Eye (tissue), 1 donor: ENCODE measurements around the gene SCGB1A1.

ENCODE experiments used
- DNase-seq: peaks from one replicate; pipeline ENCODE4 v3.0.0-alpha.2; 2015

Gene SCGB1A1

DNA sequence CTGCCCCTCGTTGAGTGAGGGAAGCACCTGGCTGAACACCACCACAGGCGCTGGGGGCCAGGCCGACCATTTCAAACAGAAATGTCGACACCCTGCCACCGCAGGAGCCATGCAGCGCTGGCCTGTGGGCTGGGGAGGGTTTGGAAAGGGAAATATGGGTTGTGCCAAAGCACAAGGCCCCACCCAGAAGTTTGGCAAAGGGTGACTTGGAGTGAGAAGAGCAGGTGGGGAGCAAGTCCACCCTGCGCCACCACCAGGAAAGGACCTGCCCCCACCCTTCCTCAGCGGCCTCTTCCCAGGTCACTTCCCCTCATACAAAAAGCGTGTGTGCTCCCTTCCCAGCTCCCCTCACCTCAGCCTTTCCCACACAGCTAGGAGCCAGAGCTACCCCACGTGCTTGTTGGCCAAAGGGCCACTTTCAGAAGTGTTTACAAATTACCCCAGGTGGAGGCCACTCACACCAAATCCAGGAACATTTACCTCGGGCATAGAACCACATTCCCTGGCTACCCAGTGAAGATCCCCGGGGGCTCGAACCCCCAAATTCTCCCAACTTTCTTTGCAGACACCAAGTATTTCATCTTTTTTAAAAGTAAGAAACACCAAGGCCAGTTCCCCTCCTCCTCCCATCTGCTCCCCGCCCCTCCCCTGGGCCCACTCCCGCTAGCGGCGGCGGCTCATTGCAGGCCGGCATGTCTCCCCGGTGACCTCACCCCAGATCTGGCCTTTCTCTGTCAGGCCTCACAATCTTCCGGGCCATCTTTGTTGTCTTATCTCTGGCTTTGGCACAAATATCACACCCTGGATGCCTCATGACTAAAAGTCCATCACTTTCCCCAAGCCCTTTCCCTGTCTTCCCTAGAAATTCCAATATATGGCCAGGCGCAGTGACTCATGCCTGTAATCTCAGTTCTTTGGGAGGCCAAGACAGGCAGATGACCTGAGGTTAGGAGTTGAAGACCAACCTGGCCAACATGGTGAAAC lies 20.5 kb upstream of the SCGB1A1 start:
- DNase-seq, result peak; percentile 28

DNA sequence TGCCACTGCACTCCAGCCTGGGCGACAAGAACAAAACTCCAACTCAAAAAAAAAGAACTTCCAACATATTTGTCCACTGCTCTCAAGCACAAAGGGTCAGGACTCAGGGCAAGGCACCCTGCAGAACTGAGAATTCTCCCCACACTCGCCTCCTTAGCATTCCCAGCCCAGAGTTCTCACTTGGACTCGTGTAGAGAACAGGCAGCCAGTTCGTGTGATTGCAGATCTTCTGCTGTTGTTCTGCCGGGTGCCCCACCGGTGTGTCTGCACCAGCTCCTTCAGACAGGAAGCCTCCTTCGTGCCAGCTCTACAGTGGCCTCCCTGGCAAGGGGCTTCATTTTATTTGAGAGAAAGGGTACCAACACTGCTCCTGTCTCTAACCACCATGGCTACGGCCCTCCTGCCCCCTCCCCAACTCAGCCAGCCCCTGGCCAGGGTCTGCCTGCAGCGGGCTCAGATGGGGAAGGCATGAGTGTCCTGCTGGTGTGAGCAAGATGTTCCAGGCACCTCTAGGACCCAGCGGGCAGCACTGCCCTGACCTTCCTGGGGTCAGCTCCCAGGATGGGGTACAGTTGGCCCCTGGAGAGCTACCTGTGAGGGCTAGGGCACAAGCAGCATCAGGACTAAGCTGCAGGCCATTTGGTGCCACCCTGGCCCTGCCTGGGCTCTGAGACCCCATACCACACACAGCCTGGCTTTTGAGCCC lies 19.5 kb upstream of the SCGB1A1 start:
- DNase-seq, result no peak

DNA sequence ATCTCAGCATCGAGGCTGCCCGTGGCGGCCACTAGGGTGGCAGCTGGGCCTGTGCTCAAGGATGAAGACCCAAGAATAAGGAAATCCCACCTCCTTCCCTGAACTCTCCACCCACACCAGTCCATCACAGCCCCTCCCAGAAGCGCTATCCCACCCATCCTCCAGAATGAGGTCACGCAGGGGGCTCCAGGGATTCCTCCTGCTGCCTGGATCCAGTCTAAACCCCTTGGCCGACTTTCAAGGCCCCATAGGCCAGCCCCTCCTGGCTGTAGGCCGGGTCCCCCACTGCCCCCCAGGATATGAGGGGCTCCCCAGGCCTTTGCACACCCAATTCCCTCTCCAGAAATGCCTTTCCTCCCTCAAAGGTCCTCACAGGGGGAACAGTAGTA lies 19.0 kb upstream of the SCGB1A1 start:
- peak; percentile 80 for DNase-seq

DNA sequence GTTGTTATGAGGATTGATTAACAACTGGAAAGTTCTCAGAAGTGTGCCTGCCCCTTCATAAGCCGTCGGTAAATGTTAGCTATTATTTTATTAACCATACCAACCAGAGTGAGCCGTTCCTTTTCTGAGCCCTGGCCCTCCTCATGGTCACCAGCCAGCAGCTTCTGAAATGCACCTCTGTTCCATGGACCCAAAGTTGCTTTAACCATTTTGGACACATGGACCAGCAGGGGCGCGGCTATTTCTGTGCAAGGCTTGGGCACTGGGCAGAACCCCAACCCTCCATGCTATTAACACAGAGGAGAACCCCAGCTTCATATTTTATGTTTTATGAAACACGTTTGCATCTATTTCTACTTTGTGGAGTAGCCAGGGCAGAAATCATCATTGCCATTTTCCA lies 18.6 kb upstream of the SCGB1A1 start:
- DNase-seq, result no peak

DNA sequence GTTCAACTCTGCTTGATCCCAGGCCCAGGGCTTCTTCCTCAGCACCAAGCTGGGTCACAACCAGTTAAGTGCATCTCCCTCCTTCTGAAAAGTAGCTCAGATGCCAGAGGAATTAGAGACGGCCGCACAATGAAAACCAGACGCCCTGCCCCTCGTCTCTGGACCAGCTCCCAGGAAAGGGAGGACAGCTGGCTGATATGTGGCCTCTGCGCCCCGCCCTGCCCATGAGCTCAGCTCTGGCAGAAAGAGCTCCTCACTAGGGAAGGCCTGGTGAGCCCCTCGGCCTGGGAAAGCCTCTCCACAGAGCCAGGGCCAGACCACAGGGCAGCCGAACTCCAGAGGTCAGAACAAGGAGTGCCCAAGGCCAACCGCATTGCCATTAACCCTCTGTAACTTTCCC lies 18.1 kb upstream of the SCGB1A1 start:
- peak; percentile 83 for DNase-seq

DNA sequence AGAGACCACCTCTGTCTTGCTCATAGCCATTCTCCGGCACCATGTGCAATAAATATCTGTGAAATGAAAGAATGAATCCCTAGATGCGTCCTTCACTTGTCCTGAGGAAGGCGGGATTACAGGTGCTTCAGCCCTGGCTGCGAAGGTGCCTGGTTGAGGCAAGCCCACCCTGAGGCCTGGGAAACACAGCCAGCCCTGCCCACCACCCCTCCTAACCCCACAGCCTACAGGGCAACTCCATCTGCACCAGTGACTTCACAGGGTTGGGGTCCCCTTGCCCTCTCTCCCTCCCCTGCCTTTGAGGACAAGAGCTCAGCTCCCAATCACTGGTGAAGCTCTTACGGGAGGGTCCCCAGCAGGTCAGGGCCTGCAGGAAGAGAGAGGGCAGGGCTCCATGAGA lies 17.5 kb upstream of the SCGB1A1 start:
- no peak for DNase-seq

DNA sequence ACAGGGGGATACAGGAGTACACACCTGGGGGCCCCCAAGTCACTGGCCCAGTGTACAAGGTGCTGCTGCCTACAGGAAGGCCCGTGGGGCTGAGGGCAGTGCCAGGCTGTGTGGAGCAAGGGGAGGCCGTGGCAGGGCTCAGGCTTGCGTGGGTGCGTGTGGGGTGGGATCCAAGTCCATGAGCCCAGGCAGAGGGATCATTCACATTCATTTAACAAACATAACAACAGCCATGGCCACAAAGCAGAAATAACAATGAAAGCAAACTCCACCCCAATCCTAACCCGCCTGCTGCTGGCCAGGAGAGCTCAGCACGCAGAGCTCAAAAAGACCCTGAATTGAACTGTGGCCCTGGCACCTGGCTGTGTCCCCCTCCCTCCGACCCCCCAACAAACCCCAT lies 17.0 kb upstream of the SCGB1A1 start:
- DNase-seq, result no peak

DNA sequence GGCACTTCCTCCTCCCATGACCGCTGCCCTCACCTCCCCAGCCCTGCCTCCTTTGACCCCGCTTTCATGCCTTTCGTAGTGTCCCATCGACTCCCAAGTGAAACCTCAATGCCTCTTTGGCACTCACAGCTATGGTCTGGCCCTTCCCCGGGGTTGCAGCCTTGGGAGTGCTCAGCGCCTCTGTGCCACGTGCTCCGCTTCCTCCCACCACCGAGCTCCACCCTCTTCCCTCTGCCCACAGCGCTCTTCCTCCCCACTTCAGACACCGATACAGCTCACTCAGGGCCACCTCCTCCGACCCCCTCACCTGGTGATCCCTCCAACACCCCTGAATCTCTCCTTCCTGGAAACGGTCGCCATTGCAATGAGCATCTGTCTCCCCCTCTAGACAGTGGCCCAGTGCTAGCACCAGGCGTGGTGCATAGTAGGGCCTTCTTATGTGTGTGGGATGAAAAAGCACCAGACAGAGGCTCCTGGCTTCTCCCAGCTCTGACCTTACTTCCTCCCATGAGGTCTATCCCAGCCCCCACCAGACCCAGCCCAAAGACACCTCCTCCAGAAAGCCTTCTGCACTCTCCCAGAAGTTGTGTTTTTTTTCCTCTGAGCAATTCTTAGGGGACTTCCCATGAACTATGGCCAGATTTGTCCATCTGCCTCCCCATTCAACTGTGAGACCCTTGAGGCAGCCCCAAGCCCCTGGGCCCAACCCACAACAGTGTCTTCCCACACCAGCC lies 16.4 kb upstream of the SCGB1A1 start:
- no peak for DNase-seq

DNA sequence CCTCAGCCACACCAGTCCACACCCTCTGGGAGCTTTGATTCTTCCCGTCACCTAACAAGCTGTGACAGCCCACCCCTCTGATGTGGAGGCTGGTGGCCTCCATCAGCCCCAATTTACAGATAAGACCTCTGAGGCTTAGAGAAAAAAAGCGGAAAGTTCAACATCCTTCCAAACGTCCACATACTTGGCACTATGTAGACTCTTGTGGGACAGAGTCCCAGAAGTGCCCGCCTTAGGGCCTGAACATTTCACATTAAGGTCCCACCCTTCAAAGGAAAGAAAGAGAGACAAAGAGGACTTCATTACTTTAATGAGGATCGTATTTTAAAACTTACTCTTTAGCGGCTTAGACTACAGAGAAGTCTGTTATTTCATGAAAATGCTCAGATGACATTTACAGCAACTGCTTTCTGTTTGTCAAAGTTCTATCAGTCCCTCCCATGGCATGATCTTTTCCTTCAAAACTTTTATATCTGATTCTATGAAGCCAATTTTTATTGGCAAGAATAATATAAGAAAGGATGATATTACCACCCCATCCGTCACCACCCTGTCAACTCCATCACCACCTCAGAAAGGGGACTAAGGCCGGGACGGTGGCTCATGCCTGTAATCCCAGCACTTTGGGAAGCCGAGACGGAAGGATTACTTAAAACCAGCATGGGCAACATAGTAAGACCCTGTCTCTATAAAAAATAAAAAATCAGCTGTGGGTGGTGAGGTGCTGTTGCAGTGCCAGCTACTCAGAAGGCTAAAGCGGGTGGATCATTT lies 15.7 kb upstream of the SCGB1A1 start:
- DNase-seq, result no peak

DNA sequence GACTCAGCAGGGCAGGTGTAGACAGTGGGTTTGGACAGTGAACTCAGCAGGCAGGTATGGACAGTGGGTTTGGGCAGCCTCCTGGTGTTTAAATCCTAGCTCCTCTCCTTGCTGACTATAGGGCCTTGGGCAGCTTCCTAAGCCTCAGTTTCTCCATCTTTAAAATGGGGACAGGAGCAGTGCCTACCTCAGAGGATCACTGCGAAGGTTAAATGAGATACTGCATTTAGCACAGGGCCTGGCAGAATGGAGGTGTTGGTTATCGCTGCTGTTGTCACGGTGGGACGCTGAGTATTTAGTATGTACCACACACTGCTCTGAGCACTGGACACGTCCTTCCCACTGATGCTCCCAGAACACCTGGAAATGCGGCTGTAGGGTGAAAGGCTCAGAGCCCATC lies 14.4 kb upstream of the SCGB1A1 start:
- no peak for DNase-seq

DNA sequence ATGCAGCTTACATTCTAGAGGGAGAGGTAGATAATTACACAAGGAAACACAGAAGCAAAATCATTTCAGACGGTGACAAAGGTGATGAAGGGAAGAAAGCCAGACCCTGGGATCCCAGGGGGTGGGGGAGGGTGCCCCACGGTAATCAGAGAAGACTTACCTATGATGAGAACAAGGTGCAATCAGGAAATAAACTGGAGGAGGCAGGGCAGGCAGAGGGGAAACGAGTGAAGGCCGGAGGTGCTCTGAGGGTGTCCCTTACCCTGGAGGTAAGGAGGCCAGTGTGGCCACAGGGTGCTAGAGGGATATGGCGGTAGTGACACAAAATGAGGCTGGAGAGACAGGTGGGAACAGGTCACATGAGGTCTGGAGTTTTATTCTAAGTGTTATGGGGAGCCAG lies 13.9 kb upstream of the SCGB1A1 start:
- no peak for DNase-seq

DNA sequence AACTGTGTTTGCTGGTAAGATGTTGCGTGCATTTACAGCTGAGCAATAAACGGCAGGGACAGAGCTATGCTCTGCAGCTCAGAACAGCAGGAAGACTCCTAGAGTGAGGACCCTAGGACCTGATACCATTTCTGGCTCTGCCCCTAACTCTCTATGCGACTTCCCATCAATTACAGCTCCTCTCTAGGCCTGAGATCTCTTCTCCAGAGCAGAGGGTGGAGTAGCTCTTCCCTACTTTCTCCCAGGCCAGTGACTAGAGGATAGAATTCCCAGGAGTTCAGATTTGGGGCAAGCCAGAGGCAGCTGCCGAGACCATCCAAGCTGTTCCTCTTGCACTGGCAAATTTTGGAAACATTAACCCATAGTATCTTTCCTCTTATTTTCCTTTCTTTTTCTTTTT lies 12.8 kb upstream of the SCGB1A1 start:
- no peak for DNase-seq

DNA sequence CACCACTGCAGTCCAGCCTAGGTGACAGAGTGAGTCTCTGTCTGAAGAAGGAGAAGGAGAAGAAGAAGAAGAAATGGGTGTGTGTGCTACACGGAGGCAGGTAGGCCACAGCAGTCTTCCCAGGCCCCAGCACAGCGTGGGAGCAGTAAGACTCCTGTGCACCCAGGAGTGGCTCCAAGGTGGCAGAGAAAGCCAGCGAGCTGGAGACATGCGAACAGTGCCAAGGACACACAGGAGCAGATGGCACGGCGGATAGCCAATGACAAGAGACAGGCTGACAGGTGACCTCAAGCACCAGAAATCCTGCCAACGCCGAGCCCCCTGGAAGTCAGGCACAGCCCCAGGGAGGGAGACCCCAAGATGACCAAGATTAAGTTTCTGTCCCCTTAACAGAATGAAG lies 9.0 kb upstream of the SCGB1A1 start:
- no peak for DNase-seq

DNA sequence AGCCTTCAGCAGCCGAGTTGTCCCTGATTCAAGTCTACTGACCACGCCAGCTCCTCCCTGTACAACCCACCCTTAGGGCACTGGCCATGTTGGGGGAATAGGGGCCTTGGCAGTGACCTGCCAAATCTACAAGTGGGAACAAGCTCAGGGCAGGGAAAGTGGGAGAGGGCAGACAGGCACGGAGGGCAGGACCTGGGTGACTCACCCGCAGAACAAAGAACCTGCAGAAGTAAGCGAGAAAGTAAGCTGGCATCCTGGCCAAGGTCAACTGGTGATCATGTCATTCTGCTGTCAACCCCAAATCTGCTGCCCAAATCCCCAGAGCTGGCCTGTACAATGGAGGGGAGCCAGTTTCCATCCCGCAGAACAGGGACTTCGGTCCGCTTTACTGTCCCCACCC lies 7.9 kb upstream of the SCGB1A1 start:
- DNase-seq, result no peak

DNA sequence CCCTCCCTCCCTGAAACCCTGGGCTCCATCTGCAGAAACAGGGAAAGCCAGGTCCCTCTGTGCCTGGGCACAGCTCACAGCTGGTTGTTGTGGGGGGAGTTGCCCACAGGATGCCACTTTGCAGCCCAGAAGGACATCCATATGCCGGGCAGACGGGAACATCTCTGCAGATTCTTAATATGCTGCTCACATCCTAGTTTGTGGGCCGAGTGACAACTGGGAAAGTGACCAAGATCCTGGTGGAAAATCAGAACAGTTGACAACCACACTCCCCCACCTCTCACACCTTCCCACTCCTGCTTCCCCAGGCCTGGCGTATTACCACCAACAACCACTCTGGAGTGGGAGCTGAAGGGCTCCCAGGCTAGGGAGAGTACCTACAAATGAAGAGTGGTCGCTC lies 7.3 kb upstream of the SCGB1A1 start:
- no peak for DNase-seq

DNA sequence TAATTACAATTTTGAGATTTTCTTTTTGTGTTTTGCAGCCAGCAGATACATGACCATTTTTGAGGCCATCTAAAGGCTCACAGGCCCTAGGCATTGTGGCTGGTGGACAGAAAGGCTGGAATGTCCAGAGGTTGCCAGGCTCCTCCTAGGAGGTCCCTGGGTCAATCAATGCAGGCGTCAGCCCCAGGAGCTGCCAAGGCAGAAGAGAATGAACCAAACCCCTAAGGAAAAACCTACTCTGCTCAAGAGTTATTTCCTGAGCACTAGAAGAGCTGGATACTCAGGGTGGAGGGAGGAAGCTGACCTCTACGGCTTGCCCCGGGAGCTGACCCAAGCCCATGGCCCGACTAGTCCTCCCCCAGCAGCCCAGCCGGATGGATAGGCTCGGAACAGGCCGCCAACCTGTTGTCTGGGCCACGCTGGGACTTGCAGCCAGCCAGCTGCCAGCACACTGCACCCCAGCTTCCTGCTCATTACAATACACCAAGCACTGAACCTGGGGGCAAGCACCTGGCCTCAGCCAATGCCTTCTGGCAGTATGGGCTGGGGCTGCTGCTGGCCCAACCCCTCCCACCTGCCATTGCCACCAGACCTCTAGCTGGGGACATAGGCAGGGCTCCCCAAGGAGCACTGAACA lies 5.7 kb upstream of the SCGB1A1 start:
- no peak for DNase-seq

DNA sequence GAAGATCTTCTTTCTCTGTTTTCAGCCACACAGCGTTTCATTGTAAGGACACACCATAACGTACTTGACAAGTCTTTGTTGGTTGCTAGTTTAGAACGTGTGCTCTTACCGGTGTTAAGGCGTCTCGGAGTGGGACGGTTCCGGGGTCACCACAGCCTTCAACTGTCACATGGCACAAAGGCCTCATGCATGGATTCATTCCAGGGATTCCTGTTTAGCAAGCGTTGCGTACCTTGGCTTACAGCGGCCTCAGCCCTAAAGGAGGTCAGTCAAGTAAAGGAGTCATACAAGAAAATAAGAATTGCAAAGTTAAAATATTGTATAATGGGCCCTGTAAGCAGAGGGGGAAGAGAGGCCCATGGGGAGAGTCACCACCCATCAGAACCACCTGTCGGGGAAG lies 2.2 kb upstream of the SCGB1A1 start:
- no peak for DNase-seq

DNA sequence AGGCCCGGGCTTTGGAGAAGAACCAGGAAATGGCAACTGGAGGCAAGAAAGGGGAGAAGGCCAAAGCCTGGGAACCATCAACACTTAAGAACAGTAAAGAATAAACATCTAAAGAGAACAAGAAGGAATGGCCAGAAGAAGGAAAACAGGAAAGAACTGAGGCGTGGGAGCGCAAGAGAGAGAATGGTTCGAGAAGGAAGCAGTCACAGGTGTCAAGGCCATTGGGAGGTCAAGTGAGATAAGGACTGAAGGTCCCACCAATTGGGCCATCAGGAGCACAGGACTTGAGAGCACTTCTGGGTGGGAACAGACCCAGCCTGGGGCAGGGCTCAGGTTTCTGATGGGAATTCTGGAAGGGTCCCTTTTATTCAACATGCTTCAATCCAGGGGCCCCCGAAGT lies 697 bp upstream of the SCGB1A1 start:
- no peak for DNase-seq

DNA sequence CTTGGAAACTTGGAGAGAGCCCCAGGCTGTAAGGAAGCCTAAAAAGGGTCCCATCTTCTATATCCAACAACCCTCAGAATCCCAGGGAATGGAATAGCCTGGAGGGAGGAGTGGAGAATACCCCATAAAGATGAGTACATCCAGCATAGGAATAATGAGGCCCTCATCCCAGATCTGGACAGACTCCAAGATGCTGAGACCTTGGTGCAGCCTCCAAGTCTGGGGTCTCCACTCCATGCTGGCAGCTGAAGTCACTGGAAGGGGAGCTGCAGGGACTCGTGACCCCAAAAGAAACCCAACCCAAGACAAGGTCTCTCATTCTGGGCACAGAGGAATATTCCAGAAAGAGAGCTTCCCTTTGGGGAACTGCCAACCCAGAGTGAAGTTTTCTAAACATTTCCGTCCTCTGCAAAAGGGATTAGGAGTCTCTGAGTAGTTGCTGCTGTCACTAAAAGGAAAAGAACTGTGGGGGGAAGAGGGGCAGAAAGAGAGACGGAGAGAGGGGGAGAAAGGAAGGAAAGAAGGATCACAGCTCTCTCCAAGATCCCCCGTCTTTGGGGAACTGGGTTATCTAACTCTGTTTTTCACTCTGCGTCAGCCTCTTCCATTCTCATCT lies 589 bp downstream of the SCGB1A1 start:
- peak; percentile 35 for DNase-seq

DNA sequence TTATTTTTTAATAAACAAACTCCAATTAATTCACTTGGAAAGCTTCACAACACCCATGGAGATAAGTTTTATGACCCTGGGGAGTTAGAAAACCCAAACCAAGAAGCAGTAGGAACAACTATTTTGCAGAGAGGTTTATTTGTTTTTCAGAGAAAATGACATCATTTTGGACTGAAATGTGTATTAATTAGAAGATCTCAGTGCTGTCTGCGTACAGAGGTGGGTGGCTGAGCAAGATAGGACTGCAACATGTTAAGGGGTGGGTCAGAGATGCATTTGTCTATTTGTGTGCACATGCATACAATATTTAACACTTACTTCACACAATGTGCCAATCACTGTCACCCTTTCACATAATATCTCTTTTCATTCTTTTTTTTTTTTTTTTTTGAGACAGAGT lies 1.1 kb downstream of the SCGB1A1 start:
- no peak for DNase-seq

DNA sequence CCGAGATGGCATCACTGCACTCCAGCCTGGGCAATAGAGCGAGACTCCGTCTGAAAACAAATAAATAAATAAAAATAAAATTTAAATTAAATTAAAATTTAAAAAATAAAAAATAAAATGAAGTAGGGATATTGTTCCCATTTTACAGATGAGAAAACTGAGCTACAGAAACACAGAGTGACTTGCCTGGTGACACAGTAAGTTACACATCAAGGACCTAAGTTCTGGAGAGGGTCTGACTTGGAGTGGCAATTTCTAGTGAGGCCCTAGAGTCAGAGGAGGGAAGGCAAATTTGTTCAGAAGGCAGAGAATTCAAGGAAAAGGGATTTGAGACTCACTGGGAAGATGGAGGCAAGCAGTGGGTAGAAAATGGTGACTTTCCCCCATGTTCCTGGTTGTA lies 2.0 kb downstream of the SCGB1A1 start:
- DNase-seq, result no peak

DNA sequence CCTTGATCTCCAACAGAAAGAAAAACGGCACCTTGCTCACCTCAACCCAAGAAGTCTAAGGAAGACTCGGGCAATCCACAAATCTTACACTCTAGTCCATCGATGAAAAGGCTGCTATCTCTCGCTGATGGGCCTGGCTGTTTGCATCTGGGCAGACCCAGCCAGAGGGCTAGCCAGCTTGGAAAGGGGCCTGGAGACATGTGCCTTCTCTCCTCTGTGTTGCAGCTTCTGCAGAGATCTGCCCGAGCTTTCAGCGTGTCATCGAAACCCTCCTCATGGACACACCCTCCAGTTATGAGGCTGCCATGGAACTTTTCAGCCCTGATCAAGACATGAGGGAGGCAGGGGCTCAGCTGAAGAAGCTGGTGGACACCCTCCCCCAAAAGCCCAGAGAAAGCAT lies 3.2 kb downstream of the SCGB1A1 start:
- no peak for DNase-seq
